HG03097 (cell line): ENCODE results near the gene GPC3.

ENCODE experiments used
- ATAC-seq: cut with Tn5 transposase; IDR thresholded peaks from one replicate; pipeline ENCODE4 v1.9.1; 2021; ENCODE audit not compliant: unreplicated experiment, low FRiP score

GPC3 gene

GRCh38 chrX:133854290-133854689 is 131.1 kb downstream of the GPC3 start:
- ATAC-seq, result no peak

- ATAC-seq, result no peak
Observed at GRCh38 chrX:133852837-133853356, 132.5 kb downstream of the GPC3 start.

DNA sequence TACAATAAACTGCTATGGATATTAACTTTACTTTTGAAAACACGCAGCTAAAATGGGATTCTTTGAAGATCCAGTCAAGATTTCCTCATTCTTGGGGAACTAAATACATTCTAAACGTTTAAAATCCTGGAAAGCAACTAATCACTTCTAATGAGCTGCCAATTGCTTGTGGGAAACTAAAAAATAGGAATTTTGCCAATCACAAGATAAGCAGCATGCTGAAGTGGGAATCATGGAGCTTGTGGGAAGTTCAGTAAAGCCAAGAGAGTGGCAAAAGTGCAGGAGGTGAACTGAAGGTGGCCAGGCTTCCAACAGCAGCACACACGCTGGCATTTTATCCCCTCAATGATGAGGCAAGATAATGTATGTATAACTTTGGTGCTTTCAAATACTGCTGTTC is 133.0 kb downstream of the GPC3 start:
- ATAC-seq, result no peak

- no peak for ATAC-seq
Observed at GRCh38 chrX:133850399-133850798, 135.0 kb downstream of the GPC3 start.

- no peak for ATAC-seq
Observed at GRCh38 chrX:133849676-133850075, 135.7 kb downstream of the GPC3 start.

DNA sequence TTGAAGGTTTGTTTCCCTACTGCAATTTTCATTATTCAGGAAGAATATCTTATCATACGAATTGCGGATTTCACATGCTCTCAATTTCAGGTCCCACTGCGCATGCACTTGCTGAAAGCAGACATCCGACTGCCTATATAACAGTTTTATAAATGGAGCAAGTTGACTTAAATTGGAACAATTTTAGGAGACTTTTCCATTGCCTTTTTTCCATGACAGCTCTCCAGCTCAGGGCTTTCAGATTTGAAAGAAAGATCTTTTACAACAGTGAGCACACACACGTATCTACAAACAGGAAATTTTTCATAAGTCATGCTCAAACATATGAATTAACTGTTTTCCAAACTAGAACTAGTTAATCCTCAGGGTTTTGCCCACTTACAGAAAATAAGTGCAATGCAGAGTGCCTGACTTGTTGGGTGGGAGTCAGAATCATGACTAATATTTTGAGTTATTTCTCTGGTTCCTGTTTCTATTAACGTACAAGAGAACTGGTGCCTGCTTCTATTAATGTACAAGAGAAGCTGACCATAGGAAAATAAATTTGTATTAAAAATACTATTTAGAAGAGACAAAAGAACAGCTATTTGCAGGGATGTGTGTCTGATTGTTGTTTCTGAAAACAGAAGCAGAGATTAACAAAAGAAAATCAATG is 137.9 kb downstream of the GPC3 start:
- ATAC-seq, result no peak

DNA sequence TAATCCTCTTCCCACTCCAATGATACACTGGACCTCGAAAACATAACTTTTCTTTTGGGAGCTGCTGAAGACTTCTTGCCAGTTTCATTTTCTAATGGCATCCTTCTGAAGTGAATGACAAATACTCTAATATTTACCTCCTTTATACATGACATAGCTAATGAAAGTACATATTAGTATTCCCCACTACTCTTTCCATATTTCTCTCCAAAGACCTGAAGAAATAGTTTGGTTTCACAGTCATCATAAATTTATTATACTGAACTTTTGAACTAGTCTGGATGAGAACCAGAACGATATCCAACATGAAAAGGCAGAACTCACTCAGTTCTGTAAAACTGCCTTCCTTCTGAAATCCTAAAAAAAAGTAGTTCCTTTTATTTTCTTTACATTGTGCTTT is 139.1 kb downstream of the GPC3 start:
- ATAC-seq, result no peak

DNA sequence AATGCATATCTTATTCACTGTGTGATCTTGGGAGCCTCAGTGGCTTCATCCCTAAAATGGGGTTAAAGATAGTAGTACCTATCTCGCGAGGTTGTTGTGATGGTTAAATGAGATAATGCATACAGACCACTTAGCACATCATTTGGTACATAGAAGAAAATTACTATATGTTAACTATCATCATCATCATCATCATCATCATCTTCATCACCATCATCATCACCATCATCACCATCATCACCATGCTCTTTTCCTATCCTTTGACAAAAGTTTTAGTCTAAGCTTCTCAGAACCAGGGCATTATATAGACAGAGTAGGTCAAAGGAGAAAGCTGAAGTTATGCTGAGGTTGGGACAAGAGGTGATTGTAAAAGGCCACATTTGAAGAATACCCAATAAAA is 145.0 kb downstream of the GPC3 start:
- no peak for ATAC-seq

DNA sequence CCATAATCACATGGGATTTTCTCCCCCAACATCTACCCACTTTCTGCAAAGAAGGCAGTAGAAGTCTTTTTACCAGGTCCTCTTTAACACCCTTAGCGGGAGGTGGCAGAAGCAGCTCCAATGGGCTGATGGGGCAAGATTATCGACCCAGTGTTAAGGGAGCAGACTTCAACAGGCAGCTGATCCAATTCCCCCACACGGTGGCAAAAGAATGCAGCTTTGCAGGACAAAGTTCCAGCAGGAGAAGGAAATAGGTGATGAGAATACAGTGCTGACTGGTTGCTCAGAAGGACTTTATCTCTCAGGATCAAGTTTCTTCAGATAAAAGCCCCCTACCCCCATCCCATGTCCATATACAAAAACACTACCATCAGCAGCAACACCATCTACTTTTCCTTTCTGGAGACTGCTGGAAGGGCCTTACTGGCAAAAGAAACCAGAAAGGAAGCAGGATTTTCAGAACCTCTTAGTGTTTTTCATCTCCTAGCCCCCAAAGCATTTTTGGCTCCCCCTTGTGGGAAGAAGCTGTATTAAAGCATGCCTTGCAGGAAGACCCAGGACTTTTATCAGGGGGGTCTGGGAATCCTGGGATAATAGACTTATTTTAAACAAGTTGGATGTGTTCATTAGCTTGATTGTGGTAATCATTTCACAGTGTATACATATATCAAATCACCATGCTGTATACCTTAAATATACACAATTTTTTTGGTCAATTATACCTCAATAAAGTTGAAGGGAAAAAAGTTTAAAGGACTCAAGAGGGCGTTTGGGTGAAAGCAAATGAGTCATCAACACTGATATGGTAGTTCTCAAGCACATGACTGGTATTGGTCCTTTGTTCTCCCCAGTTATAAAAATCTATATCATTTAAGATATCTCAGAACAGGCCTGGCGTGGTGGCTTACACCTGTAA is 146.4 kb downstream of the GPC3 start:
- no peak for ATAC-seq

DNA sequence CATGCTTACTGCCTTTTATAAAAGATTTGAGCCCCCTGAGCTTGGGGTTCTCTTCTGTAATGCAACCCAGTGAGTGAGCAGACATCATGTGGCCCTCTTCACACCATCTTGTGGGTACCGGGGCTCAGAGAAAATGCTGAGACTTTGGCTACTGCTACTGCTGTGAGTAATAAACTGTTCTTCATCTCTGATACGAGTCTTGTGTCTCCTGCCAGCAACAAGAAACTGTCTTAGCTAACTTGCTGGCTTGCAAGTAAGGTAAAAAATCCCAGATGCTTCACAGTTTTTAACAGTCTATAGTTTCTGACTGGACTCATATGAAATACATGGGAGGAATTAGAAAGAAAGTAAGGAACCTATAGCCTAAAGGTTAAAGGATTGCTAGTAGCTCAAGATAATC is 148.3 kb downstream of the GPC3 start:
- no peak for ATAC-seq

DNA sequence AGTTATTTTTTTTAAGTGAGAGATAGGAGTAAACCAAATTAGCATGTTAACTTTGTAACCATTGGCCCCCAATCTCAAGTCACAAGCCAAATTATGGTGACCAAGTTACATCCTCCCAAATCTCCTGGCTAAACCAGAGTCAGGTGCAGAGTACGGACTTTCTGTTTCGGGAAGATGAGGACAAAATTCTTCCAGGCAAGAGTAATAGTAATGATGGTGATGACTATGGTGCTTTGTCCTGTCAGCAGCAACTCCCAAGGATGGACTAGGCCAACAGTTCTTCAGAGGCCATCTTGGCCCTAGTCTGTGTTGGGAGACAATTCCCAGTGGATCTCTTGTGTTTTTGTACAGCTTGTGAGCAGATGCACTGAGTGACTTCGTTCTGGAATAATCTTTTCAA is 148.8 kb downstream of the GPC3 start:
- ATAC-seq, result no peak

DNA sequence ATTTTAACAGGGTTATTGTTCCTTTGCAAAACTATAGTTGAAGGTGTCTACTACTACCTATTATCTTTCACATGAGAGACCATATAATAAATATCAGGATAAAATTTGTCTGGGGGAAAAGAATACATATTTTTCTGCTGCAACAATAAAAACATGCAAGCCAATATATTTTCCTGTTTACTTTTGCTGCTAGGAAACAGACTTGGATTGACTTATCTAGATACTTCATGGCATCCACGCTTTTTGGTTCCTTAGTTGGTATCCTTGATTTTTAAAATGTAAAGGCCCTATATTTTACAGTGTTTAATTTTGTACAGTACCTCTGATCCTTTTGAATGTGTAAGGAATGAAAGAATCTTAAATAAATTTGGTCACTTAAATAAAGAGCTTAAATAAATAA is 150.6 kb downstream of the GPC3 start:
- no peak for ATAC-seq

DNA sequence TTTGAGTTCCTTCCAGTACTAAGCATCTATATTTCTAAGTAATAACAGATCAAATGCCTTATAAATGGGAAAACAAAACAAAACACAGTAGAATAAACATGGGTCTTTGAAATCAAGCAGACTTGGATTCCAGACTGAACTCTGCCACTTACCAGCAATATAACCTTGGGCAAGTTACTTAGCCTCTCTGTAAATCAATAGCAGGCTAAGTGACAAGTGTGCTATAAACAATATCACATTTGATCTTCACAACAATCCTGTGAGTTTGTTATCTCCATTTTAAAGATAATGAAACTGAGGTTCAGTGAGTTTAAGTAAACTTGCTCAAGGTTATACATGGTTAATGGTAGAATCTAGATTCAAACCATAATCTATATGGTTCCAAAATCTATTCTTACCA is 165.8 kb downstream of the GPC3 start:
- ATAC-seq, result no peak

- no peak for ATAC-seq
Observed at GRCh38 chrX:133818019-133818418, 167.4 kb downstream of the GPC3 start.

DNA sequence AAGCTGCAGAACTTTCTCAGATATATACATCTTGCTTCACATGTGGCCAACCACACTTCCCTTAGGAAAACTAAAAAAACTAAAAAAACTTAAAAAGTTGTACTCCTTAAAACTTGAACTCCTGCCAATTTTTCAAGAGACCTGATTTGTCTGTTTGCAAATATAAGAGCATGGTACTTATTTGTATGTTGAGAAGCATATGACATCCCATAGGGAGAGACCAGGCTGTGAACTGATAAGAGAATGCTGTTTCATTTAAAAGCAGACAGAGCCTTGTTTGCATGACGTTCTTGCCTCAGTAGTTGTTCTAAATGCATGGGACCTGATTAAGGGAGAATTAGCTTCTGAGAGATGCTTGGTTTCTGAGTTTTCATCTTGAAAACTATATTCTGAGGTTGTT is 169.9 kb downstream of the GPC3 start:
- ATAC-seq, result no peak

DNA sequence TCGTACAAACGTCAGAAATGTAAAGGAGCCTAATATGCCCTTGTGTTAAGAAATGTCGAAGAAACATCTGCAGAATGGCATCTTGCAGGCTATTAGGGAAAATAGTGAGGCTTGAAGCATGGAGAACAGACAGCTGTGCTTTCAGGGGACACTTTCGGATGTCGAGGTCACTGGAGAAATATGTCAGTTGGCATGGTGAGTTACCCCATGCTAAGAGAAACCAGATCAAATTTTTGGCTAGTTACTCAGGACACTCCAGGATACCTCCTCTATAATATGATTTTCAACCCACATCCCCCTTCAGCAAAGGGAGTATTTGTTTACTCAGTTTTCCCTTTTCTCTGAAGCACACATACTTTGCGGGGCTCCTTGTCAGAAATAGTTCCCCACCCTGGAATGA is 171.4 kb downstream of the GPC3 start:
- no peak for ATAC-seq

- no peak for ATAC-seq
Observed at GRCh38 chrX:133812402-133812801, 173.0 kb downstream of the GPC3 start.

DNA sequence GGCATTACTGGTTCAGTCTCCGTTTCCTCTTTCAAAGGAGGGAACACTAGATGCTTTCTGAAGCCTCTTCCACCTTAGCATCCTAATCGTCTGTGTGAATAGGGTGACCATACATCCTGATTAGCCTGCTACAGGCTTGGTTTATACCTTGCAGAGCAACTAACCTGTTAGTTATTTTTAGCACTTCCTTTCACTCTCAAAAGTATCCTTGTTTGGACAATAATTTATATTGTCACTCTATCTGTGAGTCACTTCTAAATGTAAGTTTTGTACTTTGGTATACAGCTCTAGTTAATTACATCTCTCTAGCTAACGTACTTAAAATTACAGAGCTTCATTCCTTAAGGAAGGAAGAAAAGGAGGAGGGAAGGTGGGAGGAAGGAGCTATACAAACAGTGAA is 174.5 kb downstream of the GPC3 start:
- no peak for ATAC-seq

DNA sequence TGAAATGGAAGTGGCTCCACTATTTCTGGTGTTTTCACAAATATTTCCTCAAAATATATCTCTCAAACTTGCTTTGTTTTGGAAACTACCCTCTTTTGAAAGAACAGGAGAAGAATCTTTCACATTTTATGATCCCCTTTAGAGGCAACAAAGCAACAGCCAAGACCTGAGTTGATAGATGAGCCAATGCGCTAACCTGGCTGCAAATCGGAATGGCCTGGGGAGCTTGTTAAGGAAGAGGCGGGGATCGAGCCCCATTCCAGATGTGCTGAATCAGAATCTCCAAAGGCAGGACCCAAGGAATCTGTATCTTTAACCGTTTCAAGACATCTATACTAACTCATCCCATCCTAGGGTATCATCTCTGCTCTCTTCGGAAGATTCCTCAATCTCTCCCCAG is 181.3 kb downstream of the GPC3 start:
- ATAC-seq, result no peak

DNA sequence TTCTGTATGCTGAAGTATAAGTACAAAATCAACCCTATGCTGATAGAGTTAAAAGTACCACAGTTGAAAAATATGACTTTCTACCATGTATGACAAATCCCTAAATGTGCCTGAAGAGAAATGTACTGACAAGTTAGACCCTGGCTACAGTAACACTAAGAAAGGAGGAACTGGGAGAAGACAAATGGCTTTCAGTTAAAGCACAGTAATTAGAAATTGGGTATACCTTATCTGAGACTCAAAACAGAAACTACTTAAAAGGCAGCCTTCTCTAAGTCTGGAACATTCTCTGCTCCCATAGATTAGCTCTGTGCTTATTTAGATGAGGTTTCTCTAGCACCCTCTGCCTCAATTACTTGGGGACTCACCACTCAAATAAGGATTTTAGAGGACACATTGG is 189.1 kb downstream of the GPC3 start:
- no peak for ATAC-seq

DNA sequence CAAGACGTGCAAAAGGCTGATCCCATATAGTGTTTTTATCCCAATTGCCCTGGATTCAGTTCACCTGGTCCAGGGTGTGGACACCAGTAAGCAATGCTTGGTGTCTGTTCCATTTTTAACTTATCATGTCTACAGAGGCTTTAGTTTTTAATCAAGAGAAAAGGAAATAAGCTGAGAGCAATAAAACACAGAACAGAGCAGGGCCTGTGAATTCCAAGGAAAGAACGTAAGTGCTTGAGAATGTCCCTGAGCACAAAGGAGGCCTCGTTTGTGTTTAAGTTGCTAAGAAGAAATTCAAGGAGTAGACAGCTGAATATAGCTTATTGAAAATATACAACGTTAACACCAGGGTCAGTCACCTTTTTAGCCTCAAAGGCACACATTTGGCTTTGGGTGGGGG is 191.3 kb downstream of the GPC3 start:
- ATAC-seq, result no peak

DNA sequence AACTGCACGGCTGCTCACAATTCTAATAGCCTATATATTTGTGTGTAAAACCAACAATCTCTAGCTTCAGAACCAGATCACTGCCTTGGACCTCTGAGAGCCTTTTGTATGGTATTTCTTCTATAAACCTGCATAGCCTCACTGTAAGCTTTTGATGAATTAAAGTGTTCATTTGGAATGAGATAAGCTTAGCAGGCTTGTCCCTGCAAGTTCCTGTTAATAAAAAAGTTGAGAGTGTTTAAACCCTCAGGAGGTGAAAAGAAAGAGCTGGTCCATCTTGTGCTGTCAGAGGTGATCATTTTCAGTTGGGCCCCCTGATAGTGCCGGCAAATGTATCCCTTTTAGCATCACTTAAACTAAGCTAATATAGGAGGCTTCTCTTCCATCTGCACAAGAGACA is 191.8 kb downstream of the GPC3 start:
- ATAC-seq, result no peak
